ENCODE measurements around the gene TNFSF12.

GRCh38 chr17:7561589-7562207 lies 12.8 kb downstream of the TNFSF12 start, which contains the start of gene SENP3:
- no peak for TF ChIP-seq GATA2 (IDR thresholded peaks at IDR 0.05; ENCODE audit: low read depth, low read length)
- TF ChIP-seq GATA3 (IDR thresholded peaks at IDR 0.05; ENCODE audit: low read depth, low read length) = no peak

Data from SH-SY5Y (cell line).